ENCODE measurements around the gene ZDHHC8.

DNA sequence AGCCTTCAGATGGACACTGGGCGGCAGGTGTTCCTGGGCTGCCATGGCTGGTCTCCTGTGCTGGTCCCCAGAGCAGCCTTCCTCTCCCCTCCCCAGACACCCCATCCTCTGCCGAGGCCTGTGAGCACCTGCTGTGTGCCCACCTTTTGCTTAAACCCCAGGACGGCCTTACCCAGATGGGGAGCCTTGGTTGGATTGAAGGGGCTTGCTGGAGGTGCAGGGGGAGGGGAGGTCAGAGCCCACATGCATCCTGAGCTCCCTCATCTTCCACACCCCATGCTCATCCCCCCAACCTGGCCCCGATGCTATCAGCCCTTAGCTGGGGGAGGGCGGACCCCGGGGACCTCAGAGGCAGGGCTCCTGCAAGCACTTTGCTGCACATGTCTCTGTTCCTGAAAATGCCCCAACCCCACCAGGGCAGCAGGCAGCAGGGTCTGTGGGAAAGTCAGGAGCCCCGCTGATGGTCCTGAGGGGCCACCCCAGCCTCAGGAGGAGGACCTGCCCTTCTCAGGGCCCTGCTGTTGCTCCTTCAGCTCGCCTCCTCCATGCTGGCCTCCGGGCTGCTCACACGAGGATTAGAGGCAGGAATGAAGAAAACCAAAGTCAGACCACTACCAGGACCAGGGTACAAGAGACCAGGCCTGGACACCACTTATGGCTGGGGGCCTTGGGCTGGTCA is 60.8 kb downstream of the ZDHHC8 start:
- TF ChIP-seq RFX5 (IDR thresholded peaks at IDR 0.05) (no peak), EP300 (IDR thresholded peaks at IDR 0.05) (no peak), SMC3 (IDR thresholded peaks at IDR 0.05) (no peak), POLR2A (IDR thresholded peaks at IDR 0.05; ENCODE audit: low read length) (no peak), NR3C1 (IDR thresholded peaks at IDR 0.05) (no peak), ESRRA (IDR thresholded peaks at IDR 0.05; ENCODE audit: borderline replicate concordance, low read length) (no peak), CHD4 (IDR thresholded peaks at IDR 0.05; ENCODE audit: borderline replicate concordance) (no peak), CEBPB (IDR thresholded peaks at IDR 0.05) (no peak), CHD2 (IDR thresholded peaks at IDR 0.05; ENCODE audit: low read length, partially characterized antibody) (no peak), TP53 (CRISPR knock-in tag; IDR thresholded peaks at IDR 0.05) (no peak), RNF2 (IDR thresholded peaks at IDR 0.05; ENCODE audit: borderline replicate concordance, low read depth) (no peak), MAFK (IDR thresholded peaks at IDR 0.05; ENCODE audit: partially characterized antibody) (no peak)
- TF ChIP-seq, protein P1, sequence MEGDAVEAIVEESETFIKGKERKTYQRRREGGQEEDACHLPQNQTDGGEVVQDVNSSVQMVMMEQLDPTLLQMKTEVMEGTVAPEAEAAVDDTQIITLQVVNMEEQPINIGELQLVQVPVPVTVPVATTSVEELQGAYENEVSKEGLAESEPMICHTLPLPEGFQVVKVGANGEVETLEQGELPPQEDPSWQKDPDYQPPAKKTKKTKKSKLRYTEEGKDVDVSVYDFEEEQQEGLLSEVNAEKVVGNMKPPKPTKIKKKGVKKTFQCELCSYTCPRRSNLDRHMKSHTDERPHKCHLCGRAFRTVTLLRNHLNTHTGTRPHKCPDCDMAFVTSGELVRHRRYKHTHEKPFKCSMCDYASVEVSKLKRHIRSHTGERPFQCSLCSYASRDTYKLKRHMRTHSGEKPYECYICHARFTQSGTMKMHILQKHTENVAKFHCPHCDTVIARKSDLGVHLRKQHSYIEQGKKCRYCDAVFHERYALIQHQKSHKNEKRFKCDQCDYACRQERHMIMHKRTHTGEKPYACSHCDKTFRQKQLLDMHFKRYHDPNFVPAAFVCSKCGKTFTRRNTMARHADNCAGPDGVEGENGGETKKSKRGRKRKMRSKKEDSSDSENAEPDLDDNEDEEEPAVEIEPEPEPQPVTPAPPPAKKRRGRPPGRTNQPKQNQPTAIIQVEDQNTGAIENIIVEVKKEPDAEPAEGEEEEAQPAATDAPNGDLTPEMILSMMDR (IDR thresholded peaks at IDR 0.05) = no peak
- TF ChIP-seq, protein P2, sequence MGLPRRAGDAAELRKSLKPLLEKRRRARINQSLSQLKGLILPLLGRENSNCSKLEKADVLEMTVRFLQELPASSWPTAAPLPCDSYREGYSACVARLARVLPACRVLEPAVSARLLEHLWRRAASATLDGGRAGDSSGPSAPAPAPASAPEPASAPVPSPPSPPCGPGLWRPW (IDR thresholded peaks at IDR 0.05) = no peak

All from A549 (cell line).